CD14-positive monocyte (primary cell): ENCODE data around the gene GOLGA6L22. TPM values are rescaled to one million over a fixed set of nuclear protein-coding genes. Genes with fewer than 3 reads are reported as not detected.
"Not testable (repeated sequence)": the region's sequence is repeated elsewhere in the genome, so short reads cannot be mapped to it uniquely, and the experiment has no call there.

ENCODE experiments used
- DNase-seq, 3 donors: peaks; one replicate each; pipeline ENCODE4 v3.0.0-alpha.2; 2011 to 2022
- H2AFZ ChIP-seq: 2 replicates; pipeline ENCODE4 v1.6.0; 2012; ENCODE audit warnings: mild to moderate bottlenecking, low read depth, low read length, inconsistent platforms; ENCODE audit not compliant: insufficient read depth, poor library complexity, severe bottlenecking
- H3K27ac ChIP-seq, 2 donors: 1 replicate in 1 of 2; 2 replicates in 1 of 2; pipeline ENCODE4 v1.5.1; 2012 to 2013; ENCODE audit warnings: low read length in 2 of 2, control low read depth in 1 of 2, inconsistent platforms in 1 of 2, low read depth in 1 of 2, mild to moderate bottlenecking in 1 of 2
- H3K27me3 ChIP-seq, 2 donors: one replicate each; pipeline versions ENCODE4 v1.6.0 to v1.6.1; 2011 to 2013; ENCODE audit warnings: low read length in 2 of 2; ENCODE audit not compliant: control insufficient read depth in 2 of 2, insufficient read depth in 2 of 2
- H3K36me3 ChIP-seq, 2 donors: replicated peaks in 1 of 2; 1 replicate in 1 of 2; 2 replicates in 1 of 2; pipeline versions ENCODE4 v1.5.1 to v1.6.1; 2012 to 2013; ENCODE audit warnings: low read length in 2 of 2, control low read depth in 1 of 2, inconsistent platforms in 1 of 2, mild to moderate bottlenecking in 1 of 2; ENCODE audit not compliant: insufficient read depth in 2 of 2, control insufficient read depth in 1 of 2
- H3K4me1 ChIP-seq, 2 donors: 1 replicate in 1 of 2; 2 replicates in 1 of 2; pipeline versions ENCODE4 v1.5.1 to v1.6.1; 2012 to 2013; ENCODE audit warnings: low read length in 2 of 2, control low read depth in 1 of 2, inconsistent platforms in 1 of 2, mild to moderate bottlenecking in 1 of 2, moderate library complexity in 1 of 2; ENCODE audit not compliant: insufficient read depth in 2 of 2, control insufficient read depth in 1 of 2
- H3K4me2 ChIP-seq: replicated peaks from 2 replicates; pipeline ENCODE3; 2012; ENCODE audit warnings: low read length, moderate library complexity, mild to moderate bottlenecking; ENCODE audit not compliant: poor library complexity, severe bottlenecking; ENCODE audit errors: extremely low read depth
- H3K4me3 ChIP-seq, 3 experiments: fragments of 200-600 bp in 1 of 3; sonication (generic) in 1 of 3; replicated peaks in 1 of 3; 1 replicate in 2 of 3; 2 replicates in 1 of 3; pipeline ENCODE4 v1.5.1; 2011 to 2013; ENCODE audit warnings: low read length in 3 of 3, mild to moderate bottlenecking in 3 of 3, control low read depth in 2 of 3, low read depth in 2 of 3, inconsistent platforms in 1 of 3, moderate library complexity in 1 of 3
- H3K79me2 ChIP-seq: 2 replicates; pipeline ENCODE4 v1.6.0; 2012; ENCODE audit warnings: mild to moderate bottlenecking, control low read depth, inconsistent platforms, low read length, moderate library complexity; ENCODE audit not compliant: insufficient read depth
- H3K9ac ChIP-seq: 2 replicates; pipeline ENCODE4 v1.6.0; 2017; ENCODE audit warnings: low read length, mild to moderate bottlenecking; ENCODE audit not compliant: insufficient read depth, poor library complexity, severe bottlenecking
- H3K9me3 ChIP-seq, 2 donors: replicated peaks in 1 of 2; 1 replicate in 1 of 2; 2 replicates in 1 of 2; pipeline versions ENCODE4 v1.5.1 to v1.6.1; 2012 to 2013; ENCODE audit warnings: low read length in 2 of 2, control low read depth in 1 of 2; ENCODE audit not compliant: control insufficient read depth in 1 of 2, insufficient read depth in 1 of 2
- H4K20me1 ChIP-seq: 2 replicates; pipeline ENCODE4 v1.6.0; 2012; ENCODE audit warnings: mild to moderate bottlenecking, low read length, control low read depth, moderate library complexity; ENCODE audit not compliant: insufficient read depth
- H3K27ac Mint-ChIP-seq, 7 donors: one replicate each; pipeline ENCODE4 v1.8.0; 2020; ENCODE audit warnings: mild to moderate bottlenecking in 7 of 7, mixed read lengths in 7 of 7, moderate library complexity in 6 of 7, inconsistent platforms in 2 of 7
- H3K27me3 Mint-ChIP-seq, 3 donors: one replicate each; pipeline ENCODE4 v1.8.0; 2021 to 2022; ENCODE audit warnings: low read depth in 3 of 3, mild to moderate bottlenecking in 3 of 3, mixed read lengths in 3 of 3, moderate library complexity in 3 of 3, inconsistent platforms in 1 of 3
- H3K36me3 Mint-ChIP-seq, 2 donors: one replicate each; pipeline ENCODE4 v1.8.0; 2020; ENCODE audit warnings: mixed read lengths in 2 of 2, inconsistent platforms in 1 of 2, mild to moderate bottlenecking in 1 of 2
- H3K4me1 Mint-ChIP-seq: one replicate; pipeline ENCODE4 v1.8.0; 2020; ENCODE audit warnings: mild to moderate bottlenecking, mixed read lengths
- H3K4me3 Mint-ChIP-seq, 2 donors: one replicate each; pipeline ENCODE4 v1.8.0; 2020; ENCODE audit warnings: mild to moderate bottlenecking in 2 of 2, mixed read lengths in 2 of 2, moderate library complexity in 1 of 2
- H3K9me3 Mint-ChIP-seq, 7 donors: one replicate each; pipeline ENCODE4 v1.8.0; 2020 to 2022; ENCODE audit warnings: mixed read lengths in 7 of 7, mild to moderate bottlenecking in 6 of 7, moderate library complexity in 6 of 7, inconsistent platforms in 2 of 7
- WGBS: methylation state at CpG from one replicate; pipeline ENCODE4 v1.1.5; 2013; ENCODE audit warnings: missing lambda C conversion rate; ENCODE audit not compliant: insufficient coverage; 5-methylcytosine and 5-hydroxymethylcytosine counted together
- intact Hi-C, 2 donors: fragments of 100-400 bp; cut with micrococcal nuclease; formaldehyde crosslinking; loops; one replicate each; pipeline versions ENCODE4 v1.15.0 to v1.15.1; 2023
- polyA plus RNA-seq, 3 donors: library from polyadenylated mRNA; depleted of rRNA in 1 of 3; unstranded in 2 of 3; stranded (reverse) in 1 of 3; fragments of 300-500 nt in 2 of 3; fragments of >200 nt in 1 of 3; fragmentation: Illumina TruSeq in 2 of 3; gene quantifications; 1 replicate in 2 of 3; 2 replicates in 1 of 3; pipeline ENCODE4 v1.2.3, GENCODE V29; 2012 to 2021
- small RNA-seq: library from RNA; depleted of rRNA; stranded (forward); fragments of <200 nt; gene quantifications from one replicate; pipeline ENCODE3, GENCODE V24; 2012; ENCODE audit warnings: low read depth; ENCODE audit not compliant: insufficient read length

The GOLGA6L22 gene
- polyA plus RNA-seq, 3 donors: not detected

DNA sequence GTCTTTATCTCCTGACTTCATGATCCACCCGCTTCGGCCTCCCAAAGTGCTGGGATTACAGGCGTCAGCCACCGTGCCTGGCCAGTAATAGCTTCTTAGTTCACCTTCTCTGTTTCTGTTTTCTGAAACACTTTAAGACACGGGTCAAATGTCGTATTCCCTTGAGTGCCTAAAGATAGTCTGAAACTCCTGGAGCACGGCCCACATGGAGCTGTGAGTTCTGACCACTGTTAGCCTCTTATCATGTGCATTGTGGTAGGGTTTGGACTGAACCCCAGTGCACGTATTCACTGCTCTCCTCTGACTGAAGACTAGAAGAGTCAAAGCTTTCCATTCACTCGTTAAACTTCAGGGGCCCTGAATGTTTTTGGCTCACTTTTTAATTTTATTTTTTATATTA, 48.3 kb downstream of the GOLGA6L22 start:
- H2AFZ ChIP-seq, H3K79me2 ChIP-seq, H3K27ac Mint-ChIP-seq, H3K9me3 Mint-ChIP-seq, H3K36me3 ChIP-seq, H3K4me3 ChIP-seq, H4K20me1 ChIP-seq, H3K27me3 ChIP-seq, H3K9me3 ChIP-seq, H3K27me3 Mint-ChIP-seq, H3K4me3 Mint-ChIP-seq, intact Hi-C loops, H3K4me2 ChIP-seq, DNase-seq, H3K4me1 Mint-ChIP-seq, H3K9ac ChIP-seq, H3K27ac ChIP-seq, H3K36me3 Mint-ChIP-seq, H3K4me1 ChIP-seq: not testable (repeated sequence)
- no CpG with 5 or more reads among the region's 9 CpGs for WGBS

DNA sequence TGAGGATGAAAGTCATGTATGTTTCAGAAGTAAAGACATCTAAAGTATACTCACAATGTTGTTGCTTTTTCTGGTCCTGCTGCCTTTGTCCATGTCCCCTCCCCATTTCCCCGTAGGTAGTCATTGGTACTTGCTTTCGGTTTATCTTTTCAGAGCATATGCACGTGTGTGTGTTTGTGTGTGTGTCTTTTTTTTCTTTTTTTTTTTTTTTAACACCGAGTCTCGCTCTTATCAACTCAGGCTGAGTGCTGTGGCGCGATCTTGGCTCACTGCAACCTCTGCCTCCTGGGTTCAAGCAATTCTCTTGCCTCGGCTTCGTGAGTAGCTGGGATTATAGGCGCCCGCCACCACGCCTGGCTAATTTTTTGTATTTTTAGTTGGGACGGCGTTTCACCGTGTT, 57.4 kb downstream of the GOLGA6L22 start:
- H3K27me3 Mint-ChIP-seq, H3K9ac ChIP-seq, H3K27ac Mint-ChIP-seq, H3K27me3 ChIP-seq, H3K36me3 ChIP-seq, H3K9me3 Mint-ChIP-seq, H3K4me3 Mint-ChIP-seq, H3K4me3 ChIP-seq, intact Hi-C loops, DNase-seq, H3K4me1 ChIP-seq, H3K36me3 Mint-ChIP-seq, H2AFZ ChIP-seq, H3K9me3 ChIP-seq, H3K4me1 Mint-ChIP-seq, H3K79me2 ChIP-seq, H4K20me1 ChIP-seq, H3K27ac ChIP-seq, H3K4me2 ChIP-seq: not testable (repeated sequence)
- no CpG with 5 or more reads among the region's 15 CpGs for WGBS

Small RNA genes within 50 kb of the gene (small RNA-seq; reads per million reads assigned to genes)
- gene RN7SL545P: not detected
